AG09319 (cell line): ENCODE measurements around the gene NHSL2.

Experiments
- DNase-seq: peaks from one replicate; pipeline ENCODE4 v3.0.0-alpha.2; 2010; ENCODE audit warnings: low read depth; ENCODE audit errors: extremely low read depth
- TF ChIP-seq, protein P1 (sequence below): IDR thresholded peaks from 2 replicates; pipeline ENCODE4 v1.5.1; 2011; ENCODE audit warnings: low read depth, mild to moderate bottlenecking, inconsistent platforms, low read length, moderate library complexity

The NHSL2 gene

DNA sequence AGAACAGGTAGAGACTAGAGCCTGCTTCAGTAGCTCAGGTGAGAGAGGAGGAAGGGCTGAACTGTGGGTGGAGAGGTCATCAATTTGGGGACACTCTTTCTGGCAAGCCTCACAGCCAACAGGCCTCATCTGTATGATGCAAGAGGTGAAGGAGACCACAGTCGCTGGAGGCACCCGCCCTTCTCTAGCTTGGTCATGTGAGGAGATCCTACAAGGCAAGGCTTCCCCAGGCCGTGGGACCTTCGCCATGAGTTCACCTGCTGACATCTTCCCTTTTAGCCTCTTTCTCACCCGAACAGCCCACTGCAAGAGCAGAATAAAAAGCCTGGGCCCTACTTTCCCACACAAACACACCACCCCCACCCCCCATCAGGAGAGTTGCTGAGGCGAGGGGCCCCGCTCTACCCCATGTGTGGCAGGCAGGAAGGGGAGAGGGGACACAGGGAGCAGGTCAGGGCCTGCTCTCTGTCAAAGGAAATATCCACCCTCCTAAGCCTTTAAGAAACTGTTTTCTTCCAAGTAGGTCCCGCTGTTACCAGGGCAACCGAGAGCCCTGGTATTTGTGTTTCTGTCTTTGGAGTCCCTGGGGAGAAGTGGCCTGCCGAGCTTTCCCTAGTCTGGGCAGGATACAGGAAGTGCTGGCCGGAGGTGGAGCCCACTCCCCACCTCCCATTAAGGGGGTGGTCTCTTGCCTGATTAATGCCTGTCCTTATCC lies 213.0 kb downstream of the NHSL2 start:
- DNase-seq = no peak
- TF ChIP-seq, protein P1, sequence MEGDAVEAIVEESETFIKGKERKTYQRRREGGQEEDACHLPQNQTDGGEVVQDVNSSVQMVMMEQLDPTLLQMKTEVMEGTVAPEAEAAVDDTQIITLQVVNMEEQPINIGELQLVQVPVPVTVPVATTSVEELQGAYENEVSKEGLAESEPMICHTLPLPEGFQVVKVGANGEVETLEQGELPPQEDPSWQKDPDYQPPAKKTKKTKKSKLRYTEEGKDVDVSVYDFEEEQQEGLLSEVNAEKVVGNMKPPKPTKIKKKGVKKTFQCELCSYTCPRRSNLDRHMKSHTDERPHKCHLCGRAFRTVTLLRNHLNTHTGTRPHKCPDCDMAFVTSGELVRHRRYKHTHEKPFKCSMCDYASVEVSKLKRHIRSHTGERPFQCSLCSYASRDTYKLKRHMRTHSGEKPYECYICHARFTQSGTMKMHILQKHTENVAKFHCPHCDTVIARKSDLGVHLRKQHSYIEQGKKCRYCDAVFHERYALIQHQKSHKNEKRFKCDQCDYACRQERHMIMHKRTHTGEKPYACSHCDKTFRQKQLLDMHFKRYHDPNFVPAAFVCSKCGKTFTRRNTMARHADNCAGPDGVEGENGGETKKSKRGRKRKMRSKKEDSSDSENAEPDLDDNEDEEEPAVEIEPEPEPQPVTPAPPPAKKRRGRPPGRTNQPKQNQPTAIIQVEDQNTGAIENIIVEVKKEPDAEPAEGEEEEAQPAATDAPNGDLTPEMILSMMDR = no peak

DNA sequence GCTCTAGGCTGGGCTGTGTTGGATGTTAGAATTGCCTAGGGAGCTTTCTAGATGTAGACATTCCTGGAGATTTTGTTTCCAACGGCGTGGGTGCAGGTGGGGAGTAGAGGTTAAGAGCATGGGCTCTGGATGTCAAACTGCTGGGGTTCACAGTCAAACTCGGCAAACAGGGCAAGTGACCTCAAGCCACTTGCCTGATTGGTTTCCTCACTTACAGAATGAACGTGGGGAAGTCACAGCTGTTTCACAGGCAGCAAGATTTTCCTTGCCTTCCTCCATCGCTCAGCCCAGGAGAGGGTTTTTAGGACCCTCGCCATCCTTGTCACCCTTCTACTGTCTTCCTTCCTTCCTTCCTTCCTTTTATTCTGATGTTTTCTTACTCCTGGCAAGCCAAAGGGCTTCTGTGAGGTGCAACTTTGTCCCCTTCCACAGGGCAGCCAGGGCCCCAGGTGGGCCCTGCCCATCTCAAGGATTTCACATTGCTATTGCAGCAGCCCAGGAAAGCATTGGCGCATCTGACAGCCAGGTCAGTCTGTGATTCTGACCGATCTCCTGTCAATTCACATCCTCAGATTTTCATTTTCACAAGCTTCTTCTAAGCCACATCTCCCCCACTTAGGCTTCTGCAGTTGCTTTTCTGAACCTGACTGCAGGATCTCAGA lies 214.0 kb downstream of the NHSL2 start:
- TF ChIP-seq, protein P1 = no peak

DNA sequence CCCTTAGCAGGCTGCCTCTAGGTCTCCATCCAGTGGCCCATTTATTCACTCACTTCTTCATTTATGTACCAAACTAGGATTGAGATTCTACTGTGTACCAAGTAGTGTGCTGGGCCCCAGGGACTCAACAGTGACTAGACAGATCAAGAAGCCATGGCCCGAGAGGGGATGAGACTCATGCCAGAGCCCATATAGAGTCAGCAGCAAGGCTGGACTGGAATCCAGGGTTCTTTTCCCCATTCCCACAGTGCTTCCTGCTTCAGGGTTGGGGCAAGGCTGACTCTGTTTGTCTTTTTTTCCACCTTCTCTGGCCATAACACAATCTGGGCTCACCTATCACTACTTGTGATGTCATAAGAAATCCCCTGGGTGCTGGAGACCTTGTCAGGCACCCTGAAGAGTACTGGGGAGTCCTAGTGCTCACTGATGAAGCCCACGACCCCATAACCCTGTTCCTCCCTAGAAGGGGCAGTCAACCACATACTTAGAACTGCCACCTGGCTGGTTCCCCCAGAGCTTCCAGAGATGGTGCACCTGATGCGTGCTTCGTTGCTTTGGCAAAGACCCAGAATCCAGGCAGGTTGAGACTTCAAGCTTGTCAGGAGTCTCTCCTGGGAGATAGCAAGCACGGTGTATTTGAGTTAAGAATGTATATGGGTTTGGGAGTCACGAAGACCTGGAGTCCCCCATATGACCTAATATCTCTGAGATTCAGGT lies 214.8 kb downstream of the NHSL2 start:
- no peak for DNase-seq
- TF ChIP-seq, protein P1 = no peak

More for the DNA sequence above, 214.0 kb downstream of the NHSL2 start:
- DNase-seq = no peak

DNA sequence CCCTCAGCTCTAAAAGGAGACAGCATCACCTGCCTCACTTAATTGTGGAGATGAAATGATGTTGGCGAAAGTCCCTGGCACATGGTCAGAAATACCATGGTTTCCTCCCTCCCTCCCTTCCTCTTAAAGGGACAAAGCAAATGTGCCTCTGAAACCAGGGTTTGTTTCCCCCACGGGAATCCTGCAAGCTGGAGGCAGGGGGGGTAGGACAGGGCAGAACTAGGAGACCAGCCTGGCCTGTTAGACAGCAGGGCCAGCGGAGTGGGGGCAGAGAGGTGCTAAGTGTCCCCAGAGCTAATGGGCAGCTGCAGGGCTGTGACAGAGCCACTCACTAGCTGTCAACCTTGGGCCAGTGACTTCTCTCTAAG lies 215.4 kb downstream of the NHSL2 start:
- DNase-seq = no peak
- TF ChIP-seq, protein P1 = no peak

DNA sequence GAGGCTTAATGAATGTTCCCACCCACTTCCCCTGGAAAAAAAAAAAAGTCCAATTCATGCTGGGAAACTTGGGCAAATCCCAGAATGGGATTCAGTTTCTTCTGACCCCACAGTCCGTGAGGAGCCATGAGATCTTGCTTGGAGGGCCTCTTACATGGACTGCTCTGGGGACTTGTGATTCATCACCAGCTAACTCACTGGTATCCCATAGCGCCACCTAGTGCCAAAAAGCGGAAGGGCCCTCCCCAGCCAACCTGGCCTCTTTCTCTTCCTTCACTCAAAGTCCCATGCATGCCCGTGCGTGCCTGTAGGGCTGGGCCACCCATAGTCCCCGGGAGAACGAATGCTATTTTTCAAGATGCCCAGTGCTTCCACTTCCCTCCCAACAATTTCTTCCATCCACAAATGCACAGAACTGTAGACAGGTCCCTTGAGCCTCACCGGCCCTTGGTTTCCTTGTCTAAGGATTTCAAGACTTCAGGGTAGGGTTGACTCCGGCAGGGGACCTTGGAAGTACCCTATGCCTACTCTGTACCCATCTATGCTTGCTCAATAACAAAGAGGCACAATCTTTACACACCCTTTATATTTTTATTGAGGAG lies 216.0 kb downstream of the NHSL2 start:
- DNase-seq = peak; percentile 84
- TF ChIP-seq, protein P1 = peak; percentile 92

DNA sequence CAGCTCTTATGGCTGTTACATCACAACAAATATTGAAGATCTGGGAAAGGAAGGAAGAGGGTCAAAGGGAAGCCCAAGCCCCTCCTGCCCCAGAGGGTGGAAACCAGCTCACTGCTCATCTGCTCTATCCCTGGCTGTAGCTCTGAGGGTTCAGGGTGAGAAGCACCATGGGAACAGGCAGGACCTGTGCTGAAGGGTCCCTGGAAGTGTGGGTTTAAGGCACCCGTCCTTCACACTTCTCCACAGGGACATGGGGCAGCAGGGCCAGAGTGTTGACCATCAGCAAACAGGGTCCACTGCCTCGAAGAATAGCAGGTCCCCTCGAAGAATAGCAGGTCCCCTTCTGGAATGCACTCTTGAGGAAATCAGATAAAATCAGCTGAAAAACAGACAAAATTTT lies 216.7 kb downstream of the NHSL2 start:
- TF ChIP-seq, protein P1 = no peak
- no peak for DNase-seq
